ENCODE results near the gene ARHGAP20.

The ARHGAP20 gene, protein sequence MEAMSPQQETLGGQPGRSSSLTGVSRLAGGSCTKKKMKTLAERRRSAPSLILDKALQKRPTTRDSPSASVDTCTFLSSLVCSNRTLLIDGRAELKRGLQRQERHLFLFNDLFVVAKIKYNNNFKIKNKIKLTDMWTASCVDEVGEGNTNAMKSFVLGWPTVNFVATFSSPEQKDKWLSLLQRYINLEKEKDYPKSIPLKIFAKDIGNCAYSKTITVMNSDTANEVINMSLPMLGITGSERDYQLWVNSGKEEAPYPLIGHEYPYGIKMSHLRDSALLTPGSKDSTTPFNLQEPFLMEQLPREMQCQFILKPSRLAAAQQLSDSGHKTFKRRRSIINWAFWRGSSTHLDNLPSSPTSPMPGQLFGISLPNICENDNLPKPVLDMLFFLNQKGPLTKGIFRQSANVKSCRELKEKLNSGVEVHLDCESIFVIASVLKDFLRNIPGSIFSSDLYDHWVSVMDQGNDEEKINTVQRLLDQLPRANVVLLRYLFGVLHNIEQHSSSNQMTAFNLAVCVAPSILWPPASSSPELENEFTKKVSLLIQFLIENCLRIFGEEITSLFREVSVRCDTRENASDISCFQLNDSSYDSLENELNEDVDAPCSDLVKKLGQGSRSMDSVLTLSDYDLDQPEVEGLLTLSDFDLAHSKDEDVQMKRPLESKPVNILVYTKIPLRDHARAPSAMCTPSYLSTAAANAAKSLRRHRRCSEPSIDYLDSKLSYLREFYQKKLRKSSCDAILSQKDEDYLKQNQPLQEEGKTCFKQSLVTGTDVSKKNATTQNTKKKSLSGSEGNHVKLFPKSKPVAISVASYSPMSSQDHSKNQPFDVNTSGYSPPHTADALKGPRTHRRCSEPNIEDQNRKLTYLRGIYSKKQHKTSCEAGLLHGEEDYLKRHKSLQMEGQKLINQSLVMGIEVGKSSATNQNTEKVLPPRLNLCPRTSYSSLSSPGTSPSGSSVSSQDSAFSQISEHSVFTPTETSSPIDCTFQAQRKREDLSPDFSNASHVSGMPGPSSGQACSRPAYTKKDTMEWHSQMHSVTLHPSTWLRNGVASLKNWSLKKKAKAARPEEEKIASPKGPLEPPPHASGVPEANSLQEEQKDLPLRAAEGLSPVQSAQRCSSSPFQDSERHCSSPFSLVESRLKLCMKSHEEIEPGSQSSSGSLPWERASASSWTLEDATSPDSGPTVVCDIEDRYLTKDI

DNA sequence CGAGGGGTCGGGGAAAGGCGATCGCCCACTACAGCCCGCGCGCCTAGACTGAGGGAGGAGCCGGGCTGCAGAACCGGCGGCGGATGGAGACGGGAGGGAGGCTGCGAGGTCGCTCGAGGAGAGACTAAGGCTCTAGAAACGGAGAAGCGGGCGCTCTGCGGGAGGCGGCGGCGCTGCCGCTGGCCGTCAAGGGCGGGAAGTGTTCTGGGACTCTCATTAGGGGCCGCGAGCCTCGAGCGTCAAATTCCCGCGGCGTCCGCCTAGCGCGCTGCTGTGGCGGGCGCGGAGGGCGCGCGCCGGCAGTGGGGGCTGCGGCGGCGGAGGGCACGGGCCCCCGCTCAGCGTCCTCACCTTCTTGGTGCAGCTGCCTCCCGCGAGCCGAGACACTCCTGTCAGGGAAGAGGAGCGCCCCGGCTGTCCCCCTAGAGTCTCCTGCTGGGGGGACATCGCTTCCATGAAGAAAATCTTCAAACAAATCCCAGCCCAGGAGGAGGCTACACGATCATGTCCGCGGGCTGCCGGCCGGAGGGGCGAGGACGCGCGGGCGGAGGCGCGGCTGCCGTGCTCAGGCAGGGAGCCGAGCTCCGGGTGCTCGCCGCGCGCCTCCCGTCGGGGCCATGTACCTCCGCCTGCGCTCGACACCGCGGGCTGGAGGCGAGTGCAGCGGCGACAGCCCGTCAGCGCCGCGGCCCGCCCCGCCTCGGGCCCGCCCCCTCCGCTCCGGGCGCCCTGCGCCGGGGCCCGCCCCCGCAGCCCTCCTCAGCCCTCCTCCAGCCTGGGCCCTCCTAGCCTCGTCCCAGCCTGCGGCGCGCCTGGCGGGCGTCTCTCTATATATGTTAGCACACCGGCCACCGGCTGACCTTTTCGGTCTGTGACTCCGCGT lies at the start of gene ARHGAP20:
Gene ARHGAP20, minus strand, starts transcription at position 662 of the 883 bp plus-strand sequence. Its CDS starts 206 bp downstream, at position 456.
- peak in 1 of 2 experiments; percentile 34 for DNase-seq

DNA sequence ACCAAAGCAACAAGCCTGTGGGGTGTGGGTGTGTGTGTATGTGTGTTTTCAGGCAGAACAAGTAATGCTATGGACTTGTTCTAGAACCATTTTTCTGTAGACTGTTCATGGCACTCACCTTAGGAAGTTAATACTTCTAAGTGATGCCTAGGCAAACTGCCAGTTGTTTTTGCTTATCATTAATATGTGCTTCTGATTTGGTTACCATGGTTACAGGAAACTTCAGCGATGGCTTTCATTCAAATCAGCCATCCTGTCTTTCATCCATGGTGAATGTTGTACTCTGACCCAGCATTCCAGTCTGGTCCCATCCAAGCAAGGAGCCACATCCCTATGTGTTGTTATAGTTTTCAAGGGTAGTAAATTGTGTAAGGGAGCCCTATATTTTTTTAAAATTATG lies 49.8 kb upstream of the ARHGAP20 start:
- no peak for DNase-seq

DNA sequence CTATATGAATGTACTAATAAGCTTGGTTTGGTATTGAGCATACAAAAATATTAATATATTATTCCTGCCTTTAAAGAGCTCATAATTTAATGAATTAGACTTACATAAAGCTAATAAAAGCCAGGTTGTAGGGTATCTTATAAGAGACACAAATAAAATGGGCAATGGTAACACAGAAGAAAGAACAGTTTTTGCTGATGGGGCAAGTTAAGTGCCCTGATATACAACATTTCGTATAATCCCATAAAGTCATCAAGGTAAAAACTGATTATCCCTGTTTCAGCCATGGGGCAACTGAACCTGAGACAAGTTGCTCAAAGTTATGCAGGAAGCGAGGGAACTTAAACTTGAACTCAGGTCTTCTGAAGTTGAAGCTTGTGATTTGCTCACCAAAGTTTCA lies 48.9 kb upstream of the ARHGAP20 start:
- no peak for DNase-seq

DNA sequence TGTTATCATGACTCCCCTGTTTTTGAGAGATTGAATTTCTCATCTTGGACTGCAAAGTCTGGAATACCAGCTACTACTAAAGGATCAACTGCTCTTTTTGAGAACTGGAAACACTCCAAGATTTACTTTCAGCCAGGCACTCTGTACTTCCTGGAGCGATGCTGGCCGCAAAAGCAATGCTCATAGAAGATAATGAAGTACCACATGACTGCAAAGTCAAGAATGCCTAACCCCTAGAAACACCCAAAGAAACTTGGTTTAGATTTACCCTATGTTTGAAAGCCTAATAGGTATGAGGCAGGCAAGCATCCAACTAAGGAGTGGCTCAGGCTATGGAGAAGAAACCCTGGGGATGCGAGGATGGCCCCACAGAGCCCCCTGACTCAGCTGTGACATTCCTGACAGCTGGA lies 47.7 kb upstream of the ARHGAP20 start:
- no peak for DNase-seq

DNA sequence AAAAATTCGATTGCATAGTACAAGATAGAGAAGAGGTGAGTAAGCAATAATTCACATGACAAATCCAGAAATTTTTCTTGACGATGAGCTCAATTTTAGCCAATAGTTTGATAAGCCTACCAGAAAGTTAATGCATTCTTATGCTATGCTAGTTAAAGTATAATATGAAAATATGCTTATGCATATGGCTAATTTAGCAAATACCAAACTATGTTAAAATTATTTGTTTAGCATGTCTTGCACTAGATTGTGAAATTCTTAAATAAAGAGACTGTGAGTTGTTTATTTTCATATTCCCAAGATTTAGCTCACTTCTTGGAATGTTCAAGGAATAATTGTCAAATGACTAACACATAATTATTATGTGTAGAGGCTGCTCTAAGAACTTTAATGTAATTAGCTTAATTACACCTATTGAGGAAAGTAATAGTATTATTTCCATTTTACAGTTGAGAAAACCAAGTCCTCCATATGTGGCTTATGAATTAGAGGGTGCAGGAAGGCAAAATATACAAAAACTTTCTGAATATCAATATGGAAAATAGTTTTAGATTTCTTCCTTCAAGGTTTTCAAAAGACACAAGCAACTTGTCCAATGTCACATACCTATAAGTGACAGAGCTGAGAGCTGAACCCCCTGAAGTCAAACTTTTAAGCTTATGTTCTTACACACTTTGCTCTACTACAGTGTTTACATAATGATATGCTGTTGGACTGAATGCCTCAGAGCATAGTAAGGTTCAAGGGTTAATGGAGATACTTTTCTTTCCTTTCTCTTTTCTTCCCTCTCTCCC lies 45.9 kb upstream of the ARHGAP20 start:
- DNase-seq, result no peak

DNA sequence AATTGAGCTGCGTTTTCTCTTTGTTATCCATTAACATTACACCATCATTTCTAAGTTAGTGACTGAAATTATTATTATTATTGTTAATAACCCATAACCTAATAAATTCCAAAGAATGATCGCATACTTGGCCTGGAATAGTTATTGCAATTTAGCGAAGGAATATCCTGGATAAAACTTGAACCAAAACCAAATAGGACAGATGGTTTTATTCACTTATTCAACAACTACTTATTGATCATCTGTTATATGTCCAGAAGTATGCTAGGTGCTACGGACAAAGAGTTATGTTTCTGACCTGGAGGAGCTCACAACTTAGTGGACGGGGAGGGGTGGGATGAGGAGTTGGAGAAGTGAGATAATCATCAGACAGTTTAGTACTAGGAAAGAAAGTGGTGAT lies 44.8 kb upstream of the ARHGAP20 start:
- no peak for DNase-seq

DNA sequence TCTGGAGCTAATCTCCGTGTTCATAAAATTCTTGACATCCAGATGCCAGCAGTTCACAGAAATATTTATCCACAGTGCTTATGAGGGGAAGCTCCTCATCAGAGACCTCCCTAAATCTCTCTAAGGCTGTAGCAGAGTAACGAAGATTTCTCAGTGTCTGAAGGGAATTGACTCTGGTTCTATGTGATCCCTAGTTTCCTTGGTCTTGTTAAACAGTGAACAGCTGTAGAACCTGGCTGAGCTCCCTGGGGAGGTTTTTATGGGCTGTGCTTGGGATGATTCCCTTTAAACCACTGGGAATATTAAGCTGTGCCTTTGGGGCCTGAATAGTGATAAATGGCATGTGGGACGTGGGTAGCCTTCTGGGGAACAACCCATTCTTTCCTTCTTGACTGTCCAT lies 43.7 kb upstream of the ARHGAP20 start:
- DNase-seq, result no peak

DNA sequence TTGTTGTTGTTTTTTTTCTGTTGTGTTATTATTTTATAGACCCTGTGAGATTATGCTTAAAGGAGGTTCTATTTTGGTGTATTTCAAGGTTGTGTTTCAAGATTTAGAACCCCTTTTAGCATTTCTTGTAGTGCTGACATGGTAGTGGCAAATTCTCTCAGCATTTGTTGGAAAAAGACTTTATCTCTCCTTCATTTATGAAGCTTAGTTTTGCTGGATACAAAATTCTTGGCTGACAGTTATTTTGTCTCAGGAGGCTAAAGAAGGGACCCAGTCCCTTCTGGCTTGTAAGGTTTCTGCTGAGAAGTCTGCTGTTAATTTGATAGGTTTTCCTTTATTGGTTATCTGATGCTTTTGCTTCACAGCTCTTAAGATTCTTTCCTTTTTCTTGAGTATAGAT lies 40.7 kb upstream of the ARHGAP20 start:
- no peak for DNase-seq

DNA sequence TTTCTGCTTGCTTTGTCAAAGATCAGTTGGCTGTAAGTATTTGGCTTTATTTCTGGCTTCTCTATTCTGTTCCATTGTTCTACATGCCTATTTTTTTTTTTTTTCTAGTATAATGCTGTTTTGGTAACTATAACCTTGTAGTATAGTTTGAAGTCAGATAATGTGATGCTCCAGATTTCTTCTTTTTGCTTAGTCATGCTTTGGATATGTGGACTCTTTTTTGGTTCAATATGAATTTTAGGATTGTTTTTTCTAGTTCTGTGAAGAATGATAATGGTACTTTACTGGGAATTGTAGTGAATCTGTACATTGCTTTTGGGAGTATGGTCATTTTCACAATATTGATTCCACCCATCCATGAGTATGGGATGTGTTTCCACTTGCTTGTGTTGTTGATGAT lies 37.9 kb upstream of the ARHGAP20 start:
- no peak for DNase-seq

DNA sequence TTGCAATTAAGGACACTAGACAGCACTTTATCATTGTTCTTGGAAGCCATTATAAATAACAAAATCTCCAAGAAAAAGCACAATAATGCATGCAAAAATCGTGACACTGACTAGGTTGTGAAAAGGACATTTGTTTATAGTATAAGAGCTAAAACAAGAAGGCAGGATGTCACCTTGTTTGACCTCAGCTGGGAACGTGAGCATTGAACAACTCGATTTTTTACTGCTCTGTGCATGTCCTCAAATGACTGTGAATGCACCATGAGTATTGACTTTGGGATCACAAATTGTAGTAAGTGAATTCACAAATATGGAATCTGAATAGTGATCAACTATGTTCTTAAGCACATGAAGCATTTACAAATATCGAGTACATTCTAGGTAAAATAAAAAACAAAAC lies 35.3 kb upstream of the ARHGAP20 start:
- no peak for DNase-seq

DNA sequence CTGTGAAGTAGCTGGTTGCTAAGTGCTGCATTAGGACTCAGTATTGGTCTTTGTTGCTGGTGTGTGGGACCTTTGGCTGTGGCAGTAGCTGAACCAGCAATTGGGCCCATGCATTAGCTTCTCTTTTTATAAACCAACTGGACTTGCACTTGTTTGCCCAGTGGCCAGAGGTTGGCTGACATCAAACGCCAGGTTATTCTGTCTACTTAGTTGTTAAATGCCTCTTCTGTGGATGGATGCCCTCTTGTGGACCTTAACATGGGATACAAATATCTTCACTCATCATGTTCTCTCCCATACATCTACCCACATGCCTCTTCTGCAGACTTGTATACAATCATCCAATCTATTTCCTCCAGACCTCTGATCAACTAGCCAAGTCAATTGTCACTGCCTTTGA lies 26.4 kb upstream of the ARHGAP20 start:
- DNase-seq, result no peak

DNA sequence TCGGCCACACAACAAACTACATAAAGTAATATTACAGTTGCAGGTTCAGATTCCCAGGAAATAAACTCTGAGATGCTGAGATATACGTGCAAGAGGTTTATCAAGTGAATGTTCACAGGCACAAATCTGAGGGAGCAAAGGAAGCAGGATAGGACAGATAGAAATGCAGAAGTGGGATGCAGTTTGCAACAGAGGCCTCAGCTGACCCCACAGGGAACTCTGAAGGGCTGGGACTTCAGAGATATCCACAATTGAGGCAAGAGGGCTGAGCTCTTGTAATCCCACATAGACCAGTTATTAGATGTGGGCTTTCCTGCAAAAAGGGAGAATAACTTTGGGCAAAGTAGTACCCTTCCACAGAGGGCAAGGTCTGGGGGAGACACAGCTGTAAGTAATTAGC lies 25.4 kb upstream of the ARHGAP20 start:
- DNase-seq, result no peak

DNA sequence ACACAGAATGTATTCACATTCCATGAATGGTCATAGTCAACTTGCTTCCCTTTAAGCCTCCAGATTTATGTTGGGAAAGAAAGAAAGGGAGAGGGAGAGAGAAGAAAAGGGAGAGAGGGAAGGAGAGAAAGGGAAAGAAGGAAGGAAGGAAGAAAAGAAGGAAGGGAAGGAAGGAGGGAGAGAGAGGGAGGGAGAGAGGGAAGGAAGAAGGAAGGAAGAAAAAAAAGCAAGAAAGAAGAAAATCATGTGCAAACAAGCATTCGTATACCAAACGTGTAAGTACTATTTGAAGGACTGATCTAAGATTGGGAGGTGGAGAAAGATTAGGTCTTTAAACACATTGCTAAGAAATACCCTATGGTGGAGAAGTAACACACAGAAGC lies 23.9 kb upstream of the ARHGAP20 start:
- no peak for DNase-seq

DNA sequence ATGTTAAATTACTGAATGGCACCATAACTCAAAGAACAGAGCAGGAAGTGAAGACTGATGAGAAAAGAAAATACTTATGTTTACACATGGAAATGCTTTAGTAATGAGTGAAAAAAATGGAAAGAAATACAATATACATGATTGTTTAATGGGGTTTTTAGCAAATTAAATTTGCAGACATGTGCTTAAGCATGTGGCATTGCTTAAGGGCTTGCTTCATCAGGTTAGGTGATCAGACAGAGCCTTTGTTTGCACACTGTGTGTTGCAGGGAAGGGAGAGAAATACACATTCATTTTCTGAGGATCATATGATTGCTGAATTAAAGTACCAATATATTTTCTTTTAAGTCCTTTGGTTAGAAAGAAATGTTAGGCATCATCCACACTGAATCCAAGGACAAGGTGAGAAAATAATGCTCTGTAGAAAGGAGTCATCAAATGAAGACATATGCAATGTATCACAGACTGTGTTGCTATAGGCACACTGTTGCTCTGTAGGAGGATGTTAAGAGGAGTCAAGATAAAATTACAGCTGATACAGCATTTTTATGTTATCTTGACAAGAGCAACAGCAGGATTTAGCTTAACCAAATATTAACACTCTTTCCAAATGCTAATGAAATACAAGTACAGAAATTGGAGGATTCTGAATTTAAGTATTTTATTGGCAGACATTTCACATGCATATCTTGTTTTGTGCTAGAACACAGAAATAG lies 23.4 kb upstream of the ARHGAP20 start:
- no peak for DNase-seq

DNA sequence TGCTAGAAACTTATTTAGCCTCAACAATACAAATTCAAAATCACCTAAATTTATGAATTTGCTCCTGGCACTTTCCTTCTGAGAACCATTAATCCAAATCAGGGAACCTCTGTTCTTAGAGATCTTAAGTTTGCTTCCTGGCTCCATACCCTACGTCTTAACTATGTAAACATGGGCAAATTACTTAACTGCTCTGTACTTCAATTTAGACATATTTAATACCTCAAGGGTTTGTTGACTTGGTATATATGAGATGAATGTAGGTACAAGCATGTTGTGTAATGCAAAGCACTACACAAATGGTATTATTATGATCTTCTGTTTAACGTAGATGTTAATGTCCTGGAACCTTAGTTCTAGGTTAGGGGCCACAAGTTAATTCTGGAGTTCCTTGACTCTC lies 22.6 kb upstream of the ARHGAP20 start:
- DNase-seq, result no peak

DNA sequence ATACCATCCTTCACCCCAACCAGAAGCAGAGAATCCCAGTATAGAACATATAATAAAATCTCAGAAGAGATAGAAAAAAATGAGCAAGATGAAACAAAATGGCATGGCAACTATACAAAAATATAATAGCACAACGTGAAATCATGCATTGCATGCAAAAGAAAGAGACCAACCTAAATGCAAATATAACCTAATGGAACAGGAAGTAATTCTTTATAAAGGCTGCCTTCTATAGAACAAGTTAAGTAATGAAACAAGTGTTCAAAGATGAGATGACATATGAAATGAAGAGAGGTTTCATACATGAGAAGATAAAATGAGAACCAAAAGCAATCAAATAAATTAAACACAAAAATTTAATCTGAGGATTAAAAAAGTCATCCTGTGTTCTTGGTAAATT lies 18.5 kb upstream of the ARHGAP20 start:
- DNase-seq, result no peak

DNA sequence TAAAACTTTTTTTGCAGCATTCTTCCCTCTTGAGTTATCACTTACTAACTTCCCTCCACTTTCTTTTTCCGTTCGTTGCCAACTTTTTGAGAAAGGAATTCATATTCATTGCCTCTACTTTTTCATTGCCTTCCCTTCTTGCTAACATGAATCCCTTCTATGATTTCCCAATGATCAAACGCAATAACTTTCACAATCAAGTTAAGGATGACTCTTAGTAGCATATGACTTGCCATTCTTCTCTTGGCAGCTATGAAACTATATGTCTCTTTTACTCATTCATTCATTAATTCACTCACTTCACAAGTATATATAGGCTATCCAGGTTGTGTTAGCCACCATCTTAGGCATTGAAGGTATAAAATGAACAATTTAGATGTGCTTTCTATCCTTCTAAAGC lies 16.6 kb upstream of the ARHGAP20 start:
- DNase-seq, result no peak

DNA sequence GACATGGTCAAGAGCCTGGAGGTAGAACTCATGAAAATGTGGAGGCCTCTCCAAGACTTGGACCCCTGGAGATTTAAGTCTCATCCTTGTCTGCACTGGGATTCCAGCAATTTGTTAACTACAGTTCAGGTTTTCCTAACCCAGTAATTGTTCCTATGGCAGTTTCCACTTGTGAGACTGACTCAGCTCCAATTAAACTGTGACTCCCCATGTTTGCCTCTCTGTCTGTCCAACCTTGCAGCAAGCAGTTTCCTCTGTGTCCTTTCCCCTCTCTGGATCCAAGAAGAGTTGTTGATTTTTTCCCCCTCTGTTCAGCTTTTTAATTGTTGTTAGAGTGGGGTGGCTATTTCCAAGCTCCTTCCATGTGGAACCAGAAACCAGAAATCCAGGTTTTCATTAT lies 16.2 kb upstream of the ARHGAP20 start:
- DNase-seq, result no peak

DNA sequence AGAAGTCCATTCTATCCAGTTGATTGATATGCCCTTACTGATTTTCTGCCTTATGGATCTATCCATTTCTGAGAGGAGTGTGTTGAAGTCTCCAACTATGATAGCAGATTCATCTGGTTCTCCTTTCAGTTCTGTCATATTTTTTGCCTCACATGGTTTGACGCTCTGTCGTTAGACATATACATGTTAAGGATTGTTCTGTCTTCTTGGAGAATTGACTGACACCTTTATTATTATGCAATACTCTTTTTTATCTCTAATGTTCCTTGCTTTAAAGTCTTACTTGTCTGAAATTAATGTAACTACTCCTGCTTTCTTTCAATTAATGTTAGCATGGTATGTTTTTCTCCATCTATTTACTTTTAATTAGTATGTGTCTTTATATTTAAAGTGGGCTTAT lies 12.1 kb upstream of the ARHGAP20 start:
- no peak for DNase-seq

DNA sequence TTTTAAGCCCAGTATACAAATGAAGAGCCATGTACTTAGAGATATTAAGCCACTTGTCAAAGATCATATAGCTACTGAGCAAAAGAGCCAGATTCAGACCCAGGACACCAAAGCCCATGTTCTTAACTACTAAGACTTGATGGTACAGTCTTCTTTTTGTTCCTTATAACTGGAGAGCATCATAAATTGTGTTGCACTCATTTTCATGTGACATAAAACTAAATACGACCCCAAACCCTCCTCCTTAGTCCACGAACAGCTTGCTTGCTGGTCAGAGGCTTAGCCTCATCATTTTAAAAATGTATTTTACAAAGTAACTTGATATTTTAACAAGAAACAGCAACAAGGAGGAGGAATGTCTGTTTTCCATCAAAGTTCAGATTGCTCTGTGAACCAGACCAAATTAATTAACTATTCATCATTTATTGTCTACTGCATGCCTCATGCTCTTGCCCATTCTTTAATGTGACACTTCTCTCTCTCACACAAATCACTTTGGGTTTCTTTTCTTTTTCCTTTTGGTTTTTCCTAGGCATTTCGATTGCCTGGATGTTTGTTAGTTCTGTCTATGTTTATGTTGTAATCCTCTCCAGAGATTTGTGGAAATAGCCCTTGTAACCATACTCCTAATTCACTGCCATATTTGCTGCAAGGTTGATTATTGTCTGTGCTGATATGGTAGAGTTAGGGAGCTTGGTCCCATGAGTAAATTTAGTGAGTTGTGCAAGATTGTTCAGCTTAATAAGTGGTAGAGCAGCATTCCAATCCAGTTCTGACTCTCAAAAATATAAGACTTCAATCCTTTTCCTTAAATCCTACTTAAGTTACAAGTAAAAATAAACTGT lies 8.4 kb upstream of the ARHGAP20 start:
- DNase-seq, result no peak

Measured in NCI-H1930 (cell line).